B cell (primary cell): ENCODE results near the gene RAD9A. TPM values are rescaled to one million over a fixed set of nuclear protein-coding genes. Genes with fewer than 3 reads are reported as not detected.

ENCODE experiments used
- ATAC-seq: fragments of 200-7000 bp; cut with Tn5 transposase; one replicate; pipeline ENCODE4 v1.10.0; 2021; ENCODE audit warnings: low read depth, mild to moderate bottlenecking, moderate number of reproducible peaks, moderate library complexity
- CTCF ChIA-PET: fragments of 350-600 bp; sonication (Branson Sonifier 250); formaldehyde crosslinking; loops from one replicate; lab custom pipeline; 2021; ENCODE audit warnings: antibody characterized with exemption, inconsistent platforms; lab: Charles Lee
- POLR2A ChIA-PET: fragments of 350-600 bp; sonication (Branson Sonifier 250); formaldehyde crosslinking; loops from one replicate; lab custom pipeline; 2021; ENCODE audit warnings: antibody characterized with exemption; lab: Charles Lee
- DNase-seq: peaks from one replicate; pipeline ENCODE4 v3.0.0; 2013
- H2AFZ ChIP-seq: 2 replicates; pipeline ENCODE4 v1.6.1; 2012; ENCODE audit warnings: mild to moderate bottlenecking, low read depth, low read length; ENCODE audit not compliant: insufficient read depth, poor library complexity, severe bottlenecking
- H3K27ac ChIP-seq, 2 donors: 1 replicate in 1 of 2; 2 replicates in 1 of 2; pipeline ENCODE4 v1.5.1; 2012 to 2013; ENCODE audit warnings: low read length in 2 of 2, mild to moderate bottlenecking in 2 of 2, moderate library complexity in 1 of 2
- H3K27me3 ChIP-seq, 4 experiments: fragments of 200-600 bp in 1 of 4; sonication (generic) in 1 of 4; replicated peaks in 1 of 4; 1 replicate in 2 of 4; 2 replicates in 2 of 4; pipeline versions ENCODE4 v1.6.1 to v1.7.0; 2013 to 2016; ENCODE audit warnings: low read length in 3 of 4, mild to moderate bottlenecking in 2 of 4, mixed read lengths in 1 of 4, moderate library complexity in 1 of 4; ENCODE audit not compliant: insufficient read depth in 4 of 4, control insufficient read depth in 3 of 4; ENCODE audit errors: control extremely low read depth in 1 of 4
- H3K36me3 ChIP-seq, 2 experiments: replicated peaks in 1 of 2; 1 replicate in 1 of 2; 2 replicates in 1 of 2; pipeline versions ENCODE4 v1.6.1 to v1.7.1; 2013; ENCODE audit warnings: low read length in 1 of 2; ENCODE audit not compliant: insufficient read depth in 2 of 2, control insufficient read depth in 1 of 2; ENCODE audit errors: control extremely low read depth in 1 of 2, extremely low read depth in 1 of 2
- H3K4me1 ChIP-seq, 2 donors: fragments of 200-600 bp in 1 of 2; sonication (generic) in 1 of 2; 1 replicate in 1 of 2; 2 replicates in 1 of 2; pipeline versions ENCODE4 v1.5.1 to v1.6.1; 2013 to 2017; ENCODE audit warnings: low read length in 2 of 2; ENCODE audit not compliant: control insufficient read depth in 2 of 2, insufficient read depth in 2 of 2
- H3K4me2 ChIP-seq: replicated peaks from 2 replicates; pipeline ENCODE3; 2012; ENCODE audit warnings: mild to moderate bottlenecking, low read depth, low read length; ENCODE audit not compliant: poor library complexity, severe bottlenecking
- H3K4me3 ChIP-seq, 5 experiments: fragments of 200-600 bp in 1 of 5; sonication (generic) in 1 of 5; 1 replicate in 3 of 5; 2 replicates in 2 of 5; pipeline versions ENCODE4 v1.5.1 to v1.7.0; 2011 to 2016; ENCODE audit warnings: low read length in 4 of 5, mild to moderate bottlenecking in 4 of 5, low read depth in 2 of 5, control low read depth in 1 of 5, moderate library complexity in 1 of 5; ENCODE audit not compliant: insufficient read depth in 1 of 5; ENCODE audit errors: control extremely low read depth in 1 of 5, extremely low read depth in 1 of 5
- H3K79me2 ChIP-seq: fragments of 200-600 bp; sonication (generic); one replicate; pipeline ENCODE4 v1.6.0; 2016; ENCODE audit warnings: low read length; ENCODE audit not compliant: control insufficient read depth, insufficient read depth
- H3K9ac ChIP-seq: fragments of 200-600 bp; sonication (generic); 2 replicates; pipeline ENCODE4 v1.6.1; 2017; ENCODE audit warnings: mild to moderate bottlenecking, low read length, moderate library complexity
- H3K9me3 ChIP-seq, 3 donors: one replicate each; pipeline versions ENCODE4 v1.6.1 to v1.7.1; 2013; ENCODE audit warnings: low read length in 2 of 3; ENCODE audit not compliant: control insufficient read depth in 2 of 3, insufficient read depth in 1 of 3; ENCODE audit errors: control extremely low read depth in 1 of 3
- H4K20me1 ChIP-seq: 2 replicates; pipeline ENCODE4 v1.6.0; 2012; ENCODE audit warnings: mild to moderate bottlenecking, low read length; ENCODE audit not compliant: insufficient read depth, control insufficient read depth, poor library complexity, severe bottlenecking
- H3K27ac Mint-ChIP-seq: one replicate; pipeline ENCODE4 v1.8.0; 2021; ENCODE audit warnings: mixed read lengths
- H3K27me3 Mint-ChIP-seq: one replicate; pipeline ENCODE4 v1.8.0; 2021; ENCODE audit warnings: mixed read lengths
- H3K4me1 Mint-ChIP-seq: one replicate; pipeline ENCODE4 v1.8.0; 2021; ENCODE audit warnings: mixed read lengths
- H3K4me3 Mint-ChIP-seq: one replicate; pipeline ENCODE4 v1.8.0; 2021; ENCODE audit warnings: mixed read lengths
- H3K9me3 Mint-ChIP-seq: one replicate; pipeline ENCODE4 v1.8.0; 2022; ENCODE audit warnings: mixed read lengths; ENCODE audit not compliant: insufficient read depth
- CTCF ChIP-seq: fragments of 200-600 bp; IDR thresholded peaks from one replicate; pipeline ENCODE4 v1.8.0; 2022; ENCODE audit warnings: antibody characterized with exemption, mild to moderate bottlenecking
- EZH2 ChIP-seq: IDR thresholded peaks from 2 replicates; pipeline ENCODE4 v1.6.1; 2012; ENCODE audit warnings: borderline replicate concordance, low read depth, mild to moderate bottlenecking, moderate library complexity, low read length; ENCODE audit not compliant: insufficient read depth, poor library complexity, severe bottlenecking
- WGBS: methylation state at CpG from one replicate; pipeline ENCODE4 v1.1.5; 2013; ENCODE audit warnings: missing lambda C conversion rate; ENCODE audit not compliant: insufficient coverage; 5-methylcytosine and 5-hydroxymethylcytosine counted together
- intact Hi-C: fragments of 100-400 bp; cut with micrococcal nuclease; formaldehyde crosslinking; loops from one replicate; pipeline ENCODE4 v1.10.0; 2022
- polyA plus RNA-seq: library from polyadenylated mRNA; depleted of rRNA; stranded (reverse); fragments of >200 nt; gene quantifications from 2 replicates; pipeline ENCODE4 v1.2.3, GENCODE V29; 2012
- total RNA-seq, 2 donors: library from RNA; stranded (reverse); fragments of 120-200 nt in 1 of 2; gene quantifications; 1 replicate in 1 of 2; 2 replicates in 1 of 2; pipeline versions ENCODE4 v1.2.3 to v1.2.4, GENCODE V29; 2013 to 2022

The RAD9A gene
- total and polyA plus RNA-seq, 2 donors (not counting 1 experiment from before 2014, with no cell fraction given): 50.6 to 76.8 TPM

- H2AFZ ChIP-seq: no peak overlapping the region
- peaks cover 81% of the 10 kb centered on the region for H3K79me2 ChIP-seq
- peak overlapping the region in 4 of 5 experiments; percentile 92 to 99 (median 98) for H3K4me3 ChIP-seq
- H3K4me1 ChIP-seq: peaks cover 81 to 88% of the 10 kb centered on the region in 2 donors
- H3K4me2 ChIP-seq: peak overlapping the region; percentile 89
- TF ChIP-seq CTCF (no peak), EZH2 (no peak)
- H3K9ac ChIP-seq: peak overlapping the region; percentile 89
- H3K4me1 Mint-ChIP-seq: peaks cover 77% of the 10 kb centered on the region
- DNase-seq (no peak), ATAC-seq (no peak)
- H3K27me3 Mint-ChIP-seq: no peaks in the 10 kb centered on the region
- H3K36me3 ChIP-seq: peaks cover 0 to 54% of the 10 kb centered on the region in 2 experiments
- intact Hi-C loops: loop anchor here (10.0 kb wide), 1 partner anchor 180 kb away; the partner anchor contains the start of gene GSTP1
- ChIA-PET CTCF (interaction anchor here (2.6 to 5.7 kb wide), 4 partner anchors 8 to 64 kb away, joined by 12 to 121 read pairs (median 56); partner anchors contain the start of gene TMEM134), POLR2A (interaction anchor here (2.7 to 6.8 kb wide), 6 partner anchors 8 to 62 kb away, joined by 8 to 195 read pairs (median 97); partner anchors contain the start of genes CARNS1, PTPRCAP, RPS6KB2 and TMEM134)
- H3K27ac ChIP-seq: peak overlapping the region; percentile 63 to 83
- no peaks in the 10 kb centered on the region for H3K27me3 ChIP-seq
- WGBS: 92% methylated on average over 4 of the region's 6 CpGs
- peaks cover 0 to 2% (median 0%) of the 10 kb centered on the region in 3 donors for H3K9me3 ChIP-seq
- peak overlapping the region; percentile 100 for H3K27ac Mint-ChIP-seq
- H3K4me3 Mint-ChIP-seq: peak overlapping the region; percentile 93
- peaks cover 60% of the 10 kb centered on the region for H4K20me1 ChIP-seq
- no peaks in the 10 kb centered on the region for H3K9me3 Mint-ChIP-seq
Observed at GRCh38 chr11:67405196-67405567, 13.4 kb downstream of the RAD9A start.
